HepG2 (cell line): ENCODE measurements around the gene ZBP1. TPM values are rescaled to one million over a fixed set of nuclear protein-coding genes. Genes with fewer than 3 reads are reported as not detected.

ENCODE experiments used
- ATAC-seq: fragments of 200-7000 bp; cut with Tn5 transposase; 3 replicates; pipeline ENCODE4 v1.9.1; 2020; ENCODE audit warnings: mild to moderate bottlenecking, moderate library complexity
- BruUV-seq: library from RNA; stranded (reverse); fragments of 400-500 nt; replicated peaks from 2 replicates; lab custom pipeline; 2021; lab: Mats Ljungman, UMichigan
- CTCF ChIA-PET: fragments of 300-600 bp; formaldehyde crosslinking; extraction: SDS; loops from one replicate; lab custom pipeline; 2021; ENCODE audit warnings: low total read pairs, inconsistent platforms, low intra/inter-chr PET ratio; lab: Yijun Ruan, JAX
- POLR2A ChIA-PET: fragments of 350-600 bp; sonication (Branson Sonifier 250); formaldehyde crosslinking; loops from one replicate; lab custom pipeline; 2020; ENCODE audit warnings: antibody characterized with exemption, inconsistent platforms; lab: Yijun Ruan, JAX
- DNase-seq: peaks from one replicate; pipeline ENCODE4 v3.0.0-alpha.2; 2015; ENCODE audit warnings: low spot score
- FAIRE-seq: peaks from 3 replicates; lab custom pipeline; 2011; peaks lifted over from hg19 to GRCh38; lab: Jason Lieb, UNC
- H2AFZ ChIP-seq: one replicate; pipeline ENCODE4 v1.6.1; 2011; ENCODE audit warnings: low read length, inconsistent platforms
- H3K27ac ChIP-seq: fragments of 300-600 bp; 3 replicates; pipeline ENCODE4 v1.8.0; 2011; ENCODE audit warnings: mixed run types, mild to moderate bottlenecking, mixed read lengths, low read length, inconsistent platforms; ENCODE audit not compliant: insufficient read depth; ENCODE audit errors: extremely low read length
- H3K27me3 ChIP-seq, 2 experiments: fragments of 200-600 bp in 1 of 2; 2 replicates in 1 of 2; 3 replicates in 1 of 2; pipeline versions ENCODE4 v1.6.0 to v1.8.0; 2011; ENCODE audit warnings: low read length in 2 of 2, mild to moderate bottlenecking in 2 of 2, moderate library complexity in 2 of 2, inconsistent platforms in 1 of 2; ENCODE audit not compliant: insufficient read depth in 2 of 2, control insufficient read depth in 1 of 2
- H3K36me3 ChIP-seq, 2 experiments: fragments of 200-600 bp in 1 of 2; replicated peaks in 1 of 2; 2 replicates in 1 of 2; 3 replicates in 1 of 2; pipeline versions ENCODE4 v1.5.1 to v1.8.0; 2011; ENCODE audit warnings: low read length in 2 of 2, inconsistent platforms in 1 of 2; ENCODE audit not compliant: insufficient read depth in 2 of 2, control insufficient read depth in 1 of 2
- H3K4me1 ChIP-seq: 2 replicates; pipeline ENCODE4 v1.5.1; 2012; ENCODE audit warnings: low read length, inconsistent platforms; ENCODE audit not compliant: insufficient read depth
- H3K4me2 ChIP-seq: 2 replicates; pipeline ENCODE4 v1.6.0; 2011; ENCODE audit warnings: low read depth, low read length, inconsistent platforms
- H3K4me3 ChIP-seq, 3 experiments: fragments of 200-600 bp in 1 of 3; sonication (generic), shearing (Covaris generic) in 1 of 3; replicated peaks in 1 of 3; 2 replicates each; pipeline ENCODE4 v1.5.1; 2011 to 2016; ENCODE audit warnings: low read length in 3 of 3, inconsistent platforms in 2 of 3, low read depth in 2 of 3, mild to moderate bottlenecking in 2 of 3, control low read depth in 1 of 3, mixed read lengths in 1 of 3; ENCODE audit not compliant: insufficient read depth in 1 of 3
- H3K79me2 ChIP-seq: one replicate; pipeline ENCODE4 v1.6.1; 2011; ENCODE audit warnings: low read length, inconsistent platforms; ENCODE audit not compliant: insufficient read depth
- H3K9ac ChIP-seq: 2 replicates; pipeline ENCODE4 v1.6.0; 2011; ENCODE audit warnings: mild to moderate bottlenecking, low read depth, low read length, inconsistent platforms; ENCODE audit not compliant: insufficient read depth
- H3K9me3 ChIP-seq: 2 replicates; pipeline ENCODE4 v1.5.1; 2012; ENCODE audit warnings: mild to moderate bottlenecking, low read length
- H4K20me1 ChIP-seq: 2 replicates; pipeline ENCODE4 v1.6.0; 2011; ENCODE audit warnings: inconsistent platforms, mild to moderate bottlenecking, low read length, moderate library complexity; ENCODE audit not compliant: insufficient read depth
- BORCS8-MEF2B ChIP-seq: sonication (generic); formaldehyde crosslinking; IDR thresholded peaks from 2 replicates; pipeline ENCODE4 v1.8.0; 2022; ENCODE audit warnings: mild to moderate bottlenecking, missing genetic modification reagents
- FOXO4 ChIP-seq: sonication (generic); formaldehyde crosslinking; conservative IDR thresholded peaks from 2 replicates; pipeline ENCODE4 v1.8.1; 2023; ENCODE audit warnings: missing genetic modification reagents
- GLMP ChIP-seq: sonication (generic); formaldehyde crosslinking; IDR thresholded peaks from 2 replicates; pipeline ENCODE4 v1.9.0; 2021; ENCODE audit warnings: missing genetic modification reagents, mild to moderate bottlenecking, borderline replicate concordance
- HES4 ChIP-seq: sonication (generic); formaldehyde crosslinking; IDR thresholded peaks from 2 replicates; pipeline ENCODE4 v1.9.0; 2021; ENCODE audit warnings: mild to moderate bottlenecking, missing genetic modification reagents, borderline replicate concordance
- MAFK ChIP-seq, 2 experiments: IDR thresholded peaks in 1 of 2; conservative IDR thresholded peaks in 1 of 2; 2 replicates each; pipeline ENCODE4 v1.6.1; 2011; ENCODE audit warnings: improper control_type of control experiment in 2 of 2, low read length in 2 of 2
- NR2C2 ChIP-seq: sonication (generic); formaldehyde crosslinking; IDR thresholded peaks from 2 replicates; pipeline ENCODE4 v1.4.0; 2020; ENCODE audit warnings: missing genetic modification reagents, mild to moderate bottlenecking, moderate library complexity, borderline replicate concordance
- POGZ ChIP-seq: sonication (generic); formaldehyde crosslinking; IDR thresholded peaks from 2 replicates; pipeline ENCODE4 v1.4.0; 2020; ENCODE audit warnings: mild to moderate bottlenecking, missing genetic modification reagents
- TGIF2 ChIP-seq: IDR thresholded peaks from 2 replicates; pipeline ENCODE4 v1.6.1; 2016; ENCODE audit warnings: control low read depth, missing compliant biosample characterization
- ZNF136 ChIP-seq: sonication (generic); formaldehyde crosslinking; IDR thresholded peaks from 2 replicates; pipeline ENCODE4 v1.8.1; 2022; ENCODE audit warnings: low read depth, mild to moderate bottlenecking, moderate library complexity, missing genetic modification reagents
- ZNF180 ChIP-seq: sonication (generic); formaldehyde crosslinking; IDR thresholded peaks from 2 replicates; pipeline ENCODE4 v1.4.0; 2020; ENCODE audit warnings: low read depth, missing genetic modification reagents, borderline replicate concordance
- ZNF350 ChIP-seq: sonication (generic); formaldehyde crosslinking; IDR thresholded peaks from 2 replicates; pipeline ENCODE4 v1.4.0; 2020; ENCODE audit warnings: mild to moderate bottlenecking, low read depth, missing genetic modification reagents, borderline replicate concordance
- ZNF576 ChIP-seq: sonication (generic); formaldehyde crosslinking; IDR thresholded peaks from 2 replicates; pipeline ENCODE4 v1.4.0; 2020; ENCODE audit warnings: mild to moderate bottlenecking, missing genetic modification reagents
- WGBS: methylation state at CpG from one replicate; pipeline ENCODE4 v1.1.6; 2017; ENCODE audit warnings: low lambda C conversion rate; 5-methylcytosine and 5-hydroxymethylcytosine counted together
- in situ Hi-C: cut with HindIII; loops from 2 replicates; pipeline ENCODE4 v1.10.0; 2017; ENCODE audit warnings: low pct_unique_long_range_greater_than_20kb; ENCODE audit not compliant: extremely low pct_ligation_motif_present
- intact Hi-C: fragments of 100-400 bp; cut with micrococcal nuclease; formaldehyde crosslinking; loops from one replicate; pipeline ENCODE4 v1.10.0; 2022; ENCODE audit not compliant: unreplicated experiment
- polyA plus RNA-seq, 8 experiments: library from polyadenylated mRNA; depleted of rRNA in 3 of 8; stranded (reverse) in 7 of 8; unstranded in 1 of 8; fragments of >200 nt; fragmentation: Illumina TruSeq in 4 of 8; extraction: Trizol in 4 of 8; gene quantifications; 2 replicates each; pipeline versions ENCODE4 v1.2.1 to v1.2.3, GENCODE V29; 2011 to 2016; ENCODE audit warnings: low read depth in 4 of 8, missing spikeins in 1 of 8, mixed read lengths in 1 of 8; ENCODE audit not compliant: insufficient read depth in 1 of 8
- total RNA-seq, 5 experiments: library from RNA; depleted of rRNA; stranded (reverse); fragments of >200 nt; fragmentation: Illumina TruSeq; extraction: Trizol; gene quantifications; 2 replicates each; pipeline ENCODE4 v1.2.3, GENCODE V29; 2016; ENCODE audit warnings: low read depth in 1 of 5
- TF ChIP-seq, protein P1 (sequence below): sonication (generic); formaldehyde crosslinking; IDR thresholded peaks from 2 replicates; pipeline ENCODE4 v1.5.0; 2020; ENCODE audit warnings: mild to moderate bottlenecking, missing genetic modification reagents, borderline replicate concordance

The ZBP1 gene
- total and polyA plus RNA-seq, 2 of the 13 experiments (the other 11 are each of a cell fraction or from before 2014, with no cell fraction given), result not detected

DNA sequence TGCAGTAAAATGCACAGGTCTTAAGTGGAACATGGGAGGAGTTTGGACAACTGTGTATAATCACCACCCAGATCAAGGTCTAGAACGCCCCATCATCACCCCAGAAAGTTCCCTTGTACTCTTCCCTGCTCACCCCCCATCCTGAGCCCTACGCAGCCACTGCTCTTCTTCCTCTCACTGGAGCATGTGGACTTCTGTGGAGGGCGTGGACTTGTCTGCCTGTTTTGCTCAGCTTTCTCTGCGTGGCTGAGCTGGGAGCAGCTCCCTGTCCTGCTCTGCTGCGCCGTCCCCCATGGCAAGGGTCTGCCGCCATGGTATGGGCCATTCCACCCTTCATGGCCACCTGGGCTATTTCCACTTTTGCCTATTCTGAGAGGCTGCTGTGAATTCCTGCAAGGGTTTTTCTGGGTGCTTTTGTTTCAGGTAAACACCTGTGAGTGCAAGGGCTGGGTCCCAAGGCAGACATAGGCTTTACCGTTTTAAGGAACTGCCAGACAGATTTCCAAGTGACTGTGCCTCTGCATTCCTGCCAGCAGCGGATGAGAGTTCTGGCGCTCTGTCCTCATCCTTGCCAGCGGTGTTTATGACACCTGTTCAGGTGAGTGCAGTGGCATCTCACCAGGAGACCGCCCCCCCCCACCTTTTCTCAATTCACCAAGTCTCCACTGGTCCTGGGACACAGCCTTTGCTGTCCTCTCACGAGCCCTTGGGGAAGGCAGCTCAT lies 39.6 kb downstream of the ZBP1 start (continued):
- TF ChIP-seq GLMP (CRISPR knock-in tag) (no peak), POGZ (CRISPR knock-in tag) (peak; percentile 15), TGIF2 (CRISPR knock-in tag) (no peak), MAFK (conservative IDR thresholded peaks at IDR 0.05 in 1 of 2, IDR thresholded peaks at IDR 0.05 in 1 of 2; ENCODE audit: low read length in 2 of 2) (no peak), HES4 (CRISPR knock-in tag) (peak; percentile 52; the same call in 1 of the 2 replicates), NR2C2 (CRISPR knock-in tag) (0 out of 2 replicates have a peak, but pooled peaks have one; percentile 27), ZNF576 (CRISPR knock-in tag) (0 out of 2 replicates have a peak, but pooled peaks have one; percentile 24)

- Histone ChIP-seq H4K20me1 (no peaks in the 10 kb centered on the region), H2AFZ (no peak overlapping the region), H3K27me3 (peaks cover 1 to 5% of the 10 kb centered on the region in 2 experiments; a peak in 1 of 5 replicates), H3K27ac (no peak overlapping the region), H3K4me3 (no peak overlapping the region), H3K79me2 (no peaks in the 10 kb centered on the region), H3K9ac (no peak overlapping the region), H3K4me2 (0 out of 2 replicates have a peak overlapping the region, but pooled peaks have one; percentile 12), H3K9me3 (no peaks in the 10 kb centered on the region), H3K36me3 (no peaks in the 10 kb centered on the region), H3K4me1 (peaks cover 88% of the 10 kb centered on the region)
- no peak for ATAC-seq
- intact Hi-C loops (no loop called here), in situ Hi-C loops (loop anchor here (10.0 kb wide), 1 partner anchor 195 kb away; no protein-coding TSS in a partner anchor)
- POLR2A ChIA-PET, result interaction anchor here (1.2 to 12.9 kb wide), 4 partner anchors 8 to 20 kb away, joined by 3 to 96 read pairs (median 20); partner anchors contain the start of gene PCK1
- no TSS peak for BruUV-seq
- CTCF ChIA-PET, result no interaction called here
- DNase-seq, result no peak
- WGBS, result 63% methylated on average over 21 of the region's 21 CpGs
- no peak for FAIRE-seq
- TF ChIP-seq FOXO4, result 0 out of 2 replicates have a peak, but pooled peaks have one; percentile 29
- TF ChIP-seq, protein P1, sequence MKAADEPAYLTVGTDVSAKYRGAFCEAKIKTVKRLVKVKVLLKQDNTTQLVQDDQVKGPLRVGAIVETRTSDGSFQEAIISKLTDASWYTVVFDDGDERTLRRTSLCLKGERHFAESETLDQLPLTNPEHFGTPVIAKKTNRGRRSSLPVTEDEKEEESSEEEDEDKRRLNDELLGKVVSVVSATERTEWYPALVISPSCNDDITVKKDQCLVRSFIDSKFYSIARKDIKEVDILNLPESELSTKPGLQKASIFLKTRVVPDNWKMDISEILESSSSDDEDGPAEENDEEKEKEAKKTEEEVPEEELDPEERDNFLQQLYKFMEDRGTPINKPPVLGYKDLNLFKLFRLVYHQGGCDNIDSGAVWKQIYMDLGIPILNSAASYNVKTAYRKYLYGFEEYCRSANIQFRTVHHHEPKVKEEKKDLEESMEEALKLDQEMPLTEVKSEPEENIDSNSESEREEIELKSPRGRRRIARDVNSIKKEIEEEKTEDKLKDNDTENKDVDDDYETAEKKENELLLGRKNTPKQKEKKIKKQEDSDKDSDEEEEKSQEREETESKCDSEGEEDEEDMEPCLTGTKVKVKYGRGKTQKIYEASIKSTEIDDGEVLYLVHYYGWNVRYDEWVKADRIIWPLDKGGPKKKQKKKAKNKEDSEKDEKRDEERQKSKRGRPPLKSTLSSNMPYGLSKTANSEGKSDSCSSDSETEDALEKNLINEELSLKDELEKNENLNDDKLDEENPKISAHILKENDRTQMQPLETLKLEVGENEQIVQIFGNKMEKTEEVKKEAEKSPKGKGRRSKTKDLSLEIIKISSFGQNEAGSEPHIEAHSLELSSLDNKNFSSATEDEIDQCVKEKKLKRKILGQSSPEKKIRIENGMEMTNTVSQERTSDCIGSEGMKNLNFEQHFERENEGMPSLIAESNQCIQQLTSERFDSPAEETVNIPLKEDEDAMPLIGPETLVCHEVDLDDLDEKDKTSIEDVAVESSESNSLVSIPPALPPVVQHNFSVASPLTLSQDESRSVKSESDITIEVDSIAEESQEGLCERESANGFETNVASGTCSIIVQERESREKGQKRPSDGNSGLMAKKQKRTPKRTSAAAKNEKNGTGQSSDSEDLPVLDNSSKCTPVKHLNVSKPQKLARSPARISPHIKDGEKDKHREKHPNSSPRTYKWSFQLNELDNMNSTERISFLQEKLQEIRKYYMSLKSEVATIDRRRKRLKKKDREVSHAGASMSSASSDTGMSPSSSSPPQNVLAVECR (CRISPR knock-in tag), result no peak
- TF ChIP-seq BORCS8-MEF2B (CRISPR knock-in tag), result no peak
- TF ChIP-seq ZNF350 (CRISPR knock-in tag), result no peak
- no peak for TF ChIP-seq ZNF180 (CRISPR knock-in tag)
- no peak for TF ChIP-seq ZNF136 (CRISPR knock-in tag)
Measured at GRCh38 chr20:57579898-57580447, 40.3 kb downstream of the ZBP1 start.
